ENCODE results near the gene HSPA12B.

Gene HSPA12B

GRCh38 chr20:3768342-3769130 lies 36.1 kb downstream of the HSPA12B start (continued):
- TF ChIP-seq ZSCAN30 (tag by site-specific recombination; IDR thresholded peaks at IDR 0.05), result 0 out of 2 replicates have a peak, but pooled peaks have one; percentile 14
- peak; percentile 14; the same call in 1 of the 2 replicates for TF ChIP-seq ZNF654 (tag by site-specific recombination; IDR thresholded peaks at IDR 0.05; ENCODE audit: low read depth)
- peak; percentile 57; the same call in 1 of the 2 replicates for TF ChIP-seq ZNF600 (tag by site-specific recombination; IDR thresholded peaks at IDR 0.05)
- TF ChIP-seq ZNF704 (tag by site-specific recombination; IDR thresholded peaks at IDR 0.05), result no peak
- TF ChIP-seq ZNF354C (tag by site-specific recombination; IDR thresholded peaks at IDR 0.05; ENCODE audit: borderline replicate concordance, low read depth), result no peak

- Histone ChIP-seq H3K27ac (ENCODE audit: extremely low read depth, low read depth, low read length) (no peak overlapping the region), H3K4me1 (ENCODE audit: control insufficient read depth, insufficient read depth, low read length) (peaks cover 4% of the 10 kb centered on the region), H3K36me3 (ENCODE audit: control insufficient read depth in 2 of 2, insufficient read depth in 1 of 2, low read length in 2 of 2) (no peaks in the 10 kb centered on the region; a peak in 1 of 3 replicates), H3K4me3 (ENCODE audit: low read depth, low read length) (no peak overlapping the region), H3K9me3 (ENCODE audit: control insufficient read depth, insufficient read depth, low read depth, low read length) (no peaks in the 10 kb centered on the region)
- no peak for TF ChIP-seq ZSCAN16 (tag by site-specific recombination; IDR thresholded peaks at IDR 0.05)
- no peak for TF ChIP-seq SP7 (tag by site-specific recombination; IDR thresholded peaks at IDR 0.05)
- TF ChIP-seq ZSCAN4 (tag by site-specific recombination; IDR thresholded peaks at IDR 0.05), result peak; percentile 78
- TF ChIP-seq ZNF175 (tag by site-specific recombination; IDR thresholded peaks at IDR 0.05), result no peak
- CTCF ChIA-PET, result interaction anchor here (0.6 to 2.0 kb wide), 7 partner anchors 10 to 126 kb away, joined by 3 to 9 read pairs (median 3); partner anchors contain the start of genes CENPB and SPEF1
- POLR2A ChIA-PET, result no interaction called here
Observed at GRCh38 chr20:3771552-3772058, 39.1 kb downstream of the HSPA12B start.

- POLR2A ChIA-PET, result no interaction called here
- CTCF ChIA-PET, result interaction anchor here (0.6 kb wide), 2 partner anchors 12 to 251 kb away, joined by 4 read pairs; no protein-coding TSS in a partner anchor
- TF ChIP-seq PRDM6 (tag by site-specific recombination; IDR thresholded peaks at IDR 0.05), result no peak
- no peak for TF ChIP-seq ZNF148 (tag by site-specific recombination; IDR thresholded peaks at IDR 0.05; ENCODE audit: borderline replicate concordance)
- no peak for TF ChIP-seq ZNF704 (tag by site-specific recombination; IDR thresholded peaks at IDR 0.05)
- TF ChIP-seq SALL2 (tag by site-specific recombination; IDR thresholded peaks at IDR 0.05; ENCODE audit: borderline replicate concordance), result no peak
- no peak for TF ChIP-seq ZFP37 (tag by site-specific recombination; IDR thresholded peaks at IDR 0.05)
- no peak for TF ChIP-seq ZBTB7A (tag by site-specific recombination; IDR thresholded peaks at IDR 0.05; ENCODE audit: low read depth)
- no peak for TF ChIP-seq ZNF571 (tag by site-specific recombination; IDR thresholded peaks at IDR 0.05)
- TF ChIP-seq HOXA7 (CRISPR knock-in tag; IDR thresholded peaks at IDR 0.05; ENCODE audit: borderline replicate concordance), result no peak
- TF ChIP-seq ZNF621 (tag by site-specific recombination; IDR thresholded peaks at IDR 0.05), result no peak
- no peak for TF ChIP-seq ZNF23 (tag by site-specific recombination; IDR thresholded peaks at IDR 0.05; ENCODE audit: borderline replicate concordance)
- TF ChIP-seq ZNF610 (tag by site-specific recombination; IDR thresholded peaks at IDR 0.05; ENCODE audit: borderline replicate concordance), result no peak
- no peak for TF ChIP-seq ZNF624 (tag by site-specific recombination; IDR thresholded peaks at IDR 0.05)
Observed at GRCh38 chr20:3775457-3776108, 43.1 kb downstream of the HSPA12B start.

More at GRCh38 chr20:3775457-3776108, 43.1 kb downstream of the HSPA12B start:
- no peaks in the 10 kb centered on the region for H3K9me3 ChIP-seq (ENCODE audit: control insufficient read depth, insufficient read depth, low read depth, low read length)
- no peaks in the 10 kb centered on the region for H3K4me1 ChIP-seq (ENCODE audit: control insufficient read depth, insufficient read depth, low read length)
- H3K4me3 ChIP-seq (ENCODE audit: low read depth, low read length), result no peak overlapping the region
- no peak overlapping the region for H3K27ac ChIP-seq (ENCODE audit: extremely low read depth, low read depth, low read length)
- no peaks in the 10 kb centered on the region; a peak in 1 of 3 replicates for H3K36me3 ChIP-seq (ENCODE audit: control insufficient read depth in 2 of 2, insufficient read depth in 1 of 2, low read length in 2 of 2)
